ENCODE measurements around the gene PAK1.
A peak's percentile ranks its signal among the peaks of the same experiment; 100 is the strongest.
"Not testable (repeated sequence)": the region's sequence is repeated elsewhere in the genome, so short reads cannot be mapped to it uniquely, and the experiment has no call there.

The PAK1 gene

DNA sequence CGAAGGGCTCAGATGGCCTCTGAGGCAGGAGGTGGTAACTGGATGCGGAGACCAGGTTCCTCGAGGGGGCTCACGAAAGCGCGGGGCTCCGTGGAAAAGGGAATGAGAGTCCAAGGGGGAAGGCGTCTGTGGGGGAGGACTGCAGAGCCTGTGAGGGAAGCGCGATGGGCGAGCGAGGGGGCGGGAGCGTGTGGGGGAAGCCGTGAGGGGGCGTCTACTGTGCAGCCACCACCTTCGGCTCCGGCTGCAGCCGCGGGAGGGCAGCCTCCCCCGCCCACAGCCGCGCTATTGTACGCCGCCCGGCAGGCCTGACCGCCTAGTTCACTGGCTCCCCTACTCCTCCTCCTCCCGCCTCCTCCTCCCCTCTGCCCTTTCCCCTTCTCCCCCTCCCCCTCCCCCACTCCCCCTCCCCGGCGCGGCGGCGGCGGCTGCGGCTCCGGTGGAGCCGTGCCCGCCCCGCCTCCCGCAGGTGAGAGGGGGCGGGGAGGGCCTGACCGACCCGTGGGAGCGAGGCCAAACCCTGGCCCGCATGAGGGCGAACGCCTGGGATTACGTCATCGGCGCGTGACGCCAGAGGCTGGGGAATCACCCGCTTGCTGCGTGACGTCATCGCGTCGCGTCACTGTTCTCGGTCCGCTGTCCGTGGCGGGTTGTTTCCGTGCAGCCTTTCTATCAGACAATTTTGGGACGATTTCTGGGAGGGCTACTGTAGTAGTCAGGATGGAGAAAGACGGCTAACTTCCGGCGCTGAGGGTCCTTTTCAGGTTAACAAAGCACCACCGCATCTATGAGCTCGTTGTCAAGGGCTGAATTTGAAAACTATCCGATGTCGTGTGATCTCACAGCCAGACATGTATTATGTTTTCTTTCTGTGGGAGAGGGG lies at the start of gene PAK1:
Gene PAK1, minus strand, starts transcription at position 294 of the 883 bp plus-strand sequence. CDS start 81,574 bp downstream, outside the sequence.
- peak; percentile 45 to 76 (median 61) for DNase-seq

DNA sequence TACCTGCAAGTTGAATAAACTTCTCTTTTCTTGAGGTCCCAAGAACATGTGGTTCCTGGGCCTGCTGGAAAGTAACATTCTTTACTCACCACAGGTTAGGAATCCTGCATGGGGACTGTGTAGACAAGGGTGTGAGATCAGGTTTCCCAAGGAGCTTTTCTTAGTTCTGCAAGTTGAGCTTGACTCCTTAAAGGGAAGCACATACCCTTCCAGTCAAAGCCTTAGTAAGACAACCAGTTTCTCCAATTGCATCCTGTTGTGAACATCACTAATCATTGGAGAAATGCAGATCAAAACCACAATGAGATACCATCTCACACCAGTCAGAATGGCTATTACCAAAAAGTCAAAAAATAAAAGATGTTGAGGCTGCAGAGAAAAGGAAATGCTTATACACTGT lies 48.3 kb upstream of the PAK1 start:
- DNase-seq, result no peak

DNA sequence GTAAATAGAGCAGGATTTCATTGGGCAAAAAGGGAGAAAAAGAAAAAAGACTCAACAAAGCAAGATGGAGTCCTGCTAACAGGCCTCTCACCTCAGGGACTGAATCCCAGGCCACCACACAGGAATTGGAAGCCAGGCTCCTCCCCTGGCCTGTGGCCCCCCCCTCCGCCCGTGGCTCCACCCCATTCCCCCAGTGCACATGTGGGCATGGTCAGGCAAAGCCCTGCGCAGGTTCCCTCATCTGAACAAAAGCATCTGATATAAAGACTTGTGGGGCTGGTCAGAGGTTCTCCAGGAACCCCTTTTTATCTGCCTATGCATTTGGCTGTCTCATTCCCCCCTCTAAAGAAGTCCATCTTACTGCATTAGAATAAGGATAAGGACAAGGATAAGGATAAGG lies 46.0 kb upstream of the PAK1 start:
- DNase-seq, result no peak

DNA sequence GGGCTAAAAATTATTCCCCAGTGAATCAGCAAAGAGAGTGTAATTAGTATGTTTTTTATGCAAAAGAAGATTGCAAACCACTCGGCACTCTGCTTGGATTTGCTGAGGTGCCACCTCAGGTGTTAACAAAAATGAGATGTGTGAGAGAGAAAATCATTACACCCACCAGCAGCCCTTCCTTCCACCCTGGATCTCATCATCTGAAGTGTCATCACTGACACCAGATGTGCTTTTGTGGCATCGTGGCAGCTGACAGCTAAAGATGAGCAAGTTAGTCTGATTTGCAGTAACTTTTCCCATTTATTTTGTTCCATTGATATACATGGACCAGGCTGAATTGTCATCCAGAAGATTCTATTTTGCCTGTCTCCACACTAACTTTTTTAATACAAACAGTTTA lies 44.6 kb upstream of the PAK1 start:
- DNase-seq, result no peak

DNA sequence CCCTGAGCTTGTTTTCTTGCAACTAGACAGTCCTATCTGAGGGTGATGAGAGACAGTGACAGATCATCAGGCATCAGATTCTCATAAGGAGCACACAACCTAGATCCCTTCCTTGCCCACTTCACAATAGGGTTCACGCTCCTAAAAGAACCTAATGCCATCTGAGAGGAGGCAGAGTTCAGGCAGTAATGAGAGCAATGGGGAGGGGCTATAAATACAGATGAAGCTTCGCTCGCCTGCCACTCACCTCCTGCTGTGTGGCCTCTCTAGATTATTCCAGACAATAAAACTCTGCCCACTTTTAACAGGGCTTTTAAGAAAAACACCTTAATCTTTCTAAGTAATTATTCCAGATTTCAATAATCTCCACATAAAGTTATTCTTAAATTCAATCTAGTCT lies 43.9 kb upstream of the PAK1 start:
- no peak for DNase-seq

DNA sequence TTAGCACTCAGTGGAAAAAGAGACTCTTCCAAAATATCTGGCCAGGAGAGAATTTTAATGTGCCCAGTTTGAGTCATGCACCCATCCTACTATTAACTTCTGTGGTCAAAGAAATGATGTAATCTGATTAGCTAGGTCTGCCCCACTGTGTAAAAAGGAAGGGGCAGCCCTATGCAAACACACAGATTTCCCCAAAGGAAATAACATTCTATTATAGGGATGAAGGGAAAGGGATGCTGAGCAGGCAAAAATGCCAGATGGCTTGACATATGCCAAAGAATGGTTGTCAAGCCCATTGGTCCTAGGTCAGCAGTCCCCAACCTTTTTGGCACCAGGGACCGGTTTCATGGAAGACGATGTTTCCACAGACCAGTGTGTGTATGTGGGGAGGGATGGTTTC lies 43.3 kb upstream of the PAK1 start:
- no peak for DNase-seq

DNA sequence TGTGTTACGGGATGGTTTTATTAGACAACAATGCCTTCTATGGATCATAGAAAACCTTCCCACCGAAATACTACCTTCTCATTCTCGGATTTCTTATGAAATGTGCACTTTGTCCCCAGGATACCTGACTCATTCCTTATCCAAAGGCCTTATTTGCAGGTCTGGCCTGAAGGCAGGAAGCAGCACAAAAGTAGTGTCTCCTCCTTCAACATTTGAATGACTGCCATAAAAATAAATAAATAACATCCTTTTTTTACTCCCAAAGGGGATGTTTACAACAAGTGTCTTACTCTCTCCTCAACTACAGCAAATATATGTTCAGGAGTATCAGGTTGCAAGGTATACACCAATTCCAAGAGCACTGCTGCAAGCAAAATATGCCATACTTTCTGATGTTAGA lies 41.6 kb upstream of the PAK1 start:
- no peak for DNase-seq

DNA sequence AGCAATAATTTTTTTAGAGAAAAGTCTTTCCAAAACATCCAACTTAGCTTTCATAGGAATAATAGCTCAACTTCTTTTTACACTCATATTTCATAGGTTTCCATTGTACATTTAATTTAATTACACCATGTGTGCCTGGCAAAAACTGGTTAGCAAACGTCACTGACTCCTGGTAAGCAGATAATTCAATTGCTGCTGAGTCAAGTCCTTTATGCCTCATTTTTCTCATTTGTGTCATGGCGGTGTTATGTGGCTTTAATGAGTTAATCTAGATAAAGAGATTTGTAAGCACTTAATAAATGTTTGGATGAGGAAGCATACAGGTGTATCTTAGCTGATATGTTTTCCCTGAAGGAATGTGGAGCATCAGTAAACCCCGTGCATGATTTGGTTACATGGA lies 41.2 kb upstream of the PAK1 start:
- no peak for DNase-seq

DNA sequence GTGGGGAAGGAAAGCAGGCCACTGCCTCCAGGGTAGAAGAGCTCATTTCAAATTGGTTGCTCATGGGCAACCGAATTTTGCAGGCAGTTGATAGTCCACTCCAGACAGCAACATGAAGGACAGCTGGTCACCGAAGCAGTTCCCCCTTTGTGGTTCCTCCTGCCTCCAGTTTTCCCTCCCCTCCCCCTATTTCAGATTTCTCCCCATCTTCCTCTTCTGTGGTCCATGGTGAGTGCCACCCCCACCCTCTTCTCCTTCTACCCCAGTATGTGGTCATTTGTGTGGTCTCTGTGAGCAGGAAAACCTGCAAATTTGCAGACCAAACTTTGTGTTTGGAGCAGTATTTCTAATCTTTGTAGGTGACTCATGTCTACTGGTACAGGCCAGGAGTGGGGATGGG lies 38.2 kb upstream of the PAK1 start:
- no peak for DNase-seq

DNA sequence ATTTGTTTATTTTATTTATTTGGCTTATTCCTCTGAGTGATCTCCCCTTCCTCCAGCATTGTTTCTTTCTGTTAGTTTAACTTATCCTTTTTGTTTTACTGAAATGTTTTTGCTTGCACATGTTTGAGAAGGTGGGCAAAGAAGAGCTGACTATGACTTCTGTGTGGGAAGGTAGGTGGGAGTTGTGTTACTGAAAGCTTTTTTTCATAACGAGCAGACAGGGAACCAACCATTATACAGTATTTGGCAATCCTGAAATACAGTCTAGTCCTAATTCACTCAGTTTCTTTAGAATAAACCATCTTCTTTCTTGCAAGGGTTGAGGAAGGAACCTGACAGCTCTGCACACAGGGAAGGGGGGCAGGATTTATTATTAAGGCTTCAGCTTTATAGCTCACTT lies 37.0 kb upstream of the PAK1 start:
- DNase-seq, result no peak

DNA sequence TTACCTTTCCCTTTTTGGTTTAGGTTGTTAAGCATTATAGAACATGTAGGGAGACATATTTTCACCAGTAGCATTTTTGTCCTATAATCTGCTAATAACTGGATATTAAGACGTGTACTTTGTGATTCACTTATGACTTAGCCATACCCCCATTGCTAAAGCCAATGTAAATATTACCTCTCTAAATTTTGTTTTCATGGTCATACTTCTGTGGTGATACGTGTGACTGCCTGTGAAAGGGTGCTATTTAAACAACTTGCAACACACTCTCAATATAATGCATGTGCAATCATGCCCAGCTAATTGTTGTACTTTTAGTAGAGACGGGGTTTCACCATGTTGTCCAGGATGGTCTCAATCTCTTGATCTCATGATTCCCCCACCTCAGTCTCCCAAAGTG lies 36.2 kb upstream of the PAK1 start:
- no peak for DNase-seq

DNA sequence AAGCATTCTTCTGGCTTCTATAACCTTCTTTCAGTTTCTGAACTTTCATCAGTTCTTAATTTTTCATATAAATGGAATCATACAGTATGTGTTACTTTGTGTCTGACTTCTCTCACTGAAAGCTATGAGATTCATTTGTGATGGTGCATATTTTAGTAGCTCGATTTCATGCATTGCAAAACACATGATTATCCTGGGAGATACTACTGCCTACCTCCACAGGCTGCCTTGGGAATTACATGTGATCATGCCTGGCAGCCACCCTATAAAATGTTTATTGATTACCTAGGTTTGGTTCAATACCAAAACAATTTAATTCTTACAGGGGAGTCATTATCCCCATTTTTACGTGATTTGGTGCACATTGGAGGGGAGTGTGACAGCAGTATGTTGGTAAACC lies 34.1 kb upstream of the PAK1 start:
- no peak for DNase-seq

DNA sequence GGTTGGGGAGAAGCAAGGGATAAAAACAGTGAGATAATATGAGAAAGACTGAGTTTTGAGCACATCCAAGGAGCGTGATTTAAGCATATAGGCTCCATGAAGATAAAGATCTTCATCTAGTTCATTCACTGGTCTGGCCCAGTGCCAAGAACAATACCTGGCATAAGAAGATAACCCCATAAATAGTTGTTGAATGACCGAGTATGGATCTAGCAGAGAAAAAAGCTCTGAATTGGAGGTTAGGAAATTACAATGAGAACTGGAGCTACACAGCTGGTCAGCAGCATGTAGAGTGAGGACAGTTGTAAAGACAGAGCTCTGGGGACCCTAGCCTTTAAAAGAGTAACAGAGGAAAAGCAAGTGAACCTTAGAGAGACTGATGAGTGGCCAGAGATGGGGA lies 33.0 kb upstream of the PAK1 start:
- no peak for DNase-seq

DNA sequence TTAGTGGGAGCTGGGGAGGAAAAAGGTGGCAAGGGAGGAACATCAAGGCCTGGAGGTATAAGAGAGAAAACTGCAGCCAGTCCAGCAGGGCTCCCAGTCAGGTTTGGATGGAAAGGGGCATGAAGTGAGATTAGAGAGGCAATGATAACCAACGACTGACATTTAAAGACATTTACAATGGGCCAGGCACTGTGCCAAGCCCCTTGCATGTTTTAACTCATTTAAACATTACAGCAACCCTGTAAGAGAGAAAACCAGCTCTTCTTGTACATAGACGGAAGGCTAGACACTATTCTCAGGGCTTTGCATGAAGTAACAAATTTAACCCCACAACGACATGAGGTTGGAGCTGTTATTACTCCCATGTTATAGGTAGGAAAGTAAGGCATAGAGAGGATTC lies 32.1 kb upstream of the PAK1 start:
- DNase-seq, result no peak

DNA sequence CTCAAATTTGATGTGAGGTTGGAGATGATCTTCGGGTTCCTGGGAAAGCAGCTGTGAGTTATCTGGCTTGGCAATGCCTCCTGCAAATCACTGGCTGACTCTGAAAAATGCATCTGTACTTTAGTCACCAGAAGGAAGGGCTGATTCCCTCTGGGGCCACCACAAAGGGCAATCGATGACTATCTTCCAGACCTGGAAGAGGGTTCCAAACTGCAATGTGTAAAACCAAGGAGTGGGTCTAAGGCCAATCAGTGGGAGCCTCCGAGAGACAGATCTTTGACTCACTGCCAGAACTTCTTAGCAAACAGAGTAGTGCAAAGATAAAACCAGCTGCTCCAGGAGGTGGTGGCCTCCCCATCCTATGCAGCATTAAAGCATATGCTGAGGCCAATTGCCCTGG lies 29.1 kb upstream of the PAK1 start:
- DNase-seq, result no peak

DNA sequence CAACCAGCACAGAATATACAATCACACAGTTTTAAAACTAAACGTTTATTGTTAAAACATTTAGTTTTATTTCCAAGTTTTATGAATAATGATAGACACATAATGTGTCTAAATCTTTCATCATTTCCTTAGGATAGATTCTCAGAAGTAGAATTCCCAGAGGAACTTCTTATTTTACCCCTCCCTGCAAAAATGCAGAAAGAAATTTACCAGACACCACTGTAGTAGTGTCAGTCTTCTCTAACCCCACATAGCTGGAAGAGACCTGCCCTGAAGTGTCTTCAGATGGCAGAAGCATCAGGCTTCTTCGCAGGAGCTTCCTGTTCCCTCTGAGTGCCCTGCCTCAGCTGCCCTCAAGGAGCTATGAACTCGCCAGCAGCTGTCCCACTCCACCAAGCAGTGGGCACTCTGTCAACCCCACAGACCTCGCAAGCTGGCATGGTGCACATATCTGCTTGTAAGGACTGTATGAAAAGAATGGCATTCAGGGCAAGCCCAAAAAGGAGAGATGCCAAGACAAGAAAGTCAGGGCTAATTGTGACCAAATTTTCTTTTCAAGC lies 28.5 kb upstream of the PAK1 start:
- no peak for DNase-seq

DNA sequence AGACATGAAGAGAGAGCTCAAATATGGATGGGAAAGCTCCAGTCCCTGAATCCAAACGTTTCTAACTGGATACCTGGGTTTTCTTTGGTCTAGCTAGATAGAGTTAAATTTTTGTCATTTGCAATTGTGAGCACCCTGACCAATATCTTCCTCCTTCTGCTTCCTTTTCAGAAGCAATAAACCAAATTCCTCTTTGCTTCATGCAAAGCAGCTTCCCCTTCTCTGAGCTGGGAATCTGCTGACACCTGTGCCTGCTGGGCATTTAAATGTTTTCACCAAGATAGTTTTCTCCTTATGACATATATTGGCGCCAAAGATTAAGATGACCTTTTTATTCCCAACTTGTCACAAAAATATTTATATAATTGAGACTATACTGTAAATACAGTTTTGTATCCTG lies 27.9 kb upstream of the PAK1 start:
- DNase-seq, result no peak

DNA sequence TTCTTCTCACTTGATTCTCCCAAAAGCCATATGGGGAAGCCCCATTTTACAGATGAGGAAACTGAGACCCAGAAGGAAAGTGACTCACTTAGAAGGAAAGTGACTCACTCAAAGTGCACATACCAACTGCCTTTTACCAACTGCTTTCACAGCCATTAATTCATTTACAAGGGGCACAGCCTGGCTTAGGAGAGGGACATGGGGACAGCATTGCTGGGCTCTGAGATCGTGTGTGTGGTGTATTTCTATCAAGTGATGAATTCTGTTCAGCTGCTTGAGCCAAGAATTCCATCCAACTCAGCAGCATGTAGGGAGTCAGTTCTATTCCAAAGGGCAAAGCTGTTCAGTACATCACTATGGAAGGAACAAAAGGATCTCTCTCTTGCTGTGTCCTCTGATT lies 23.5 kb upstream of the PAK1 start:
- no peak for DNase-seq

DNA sequence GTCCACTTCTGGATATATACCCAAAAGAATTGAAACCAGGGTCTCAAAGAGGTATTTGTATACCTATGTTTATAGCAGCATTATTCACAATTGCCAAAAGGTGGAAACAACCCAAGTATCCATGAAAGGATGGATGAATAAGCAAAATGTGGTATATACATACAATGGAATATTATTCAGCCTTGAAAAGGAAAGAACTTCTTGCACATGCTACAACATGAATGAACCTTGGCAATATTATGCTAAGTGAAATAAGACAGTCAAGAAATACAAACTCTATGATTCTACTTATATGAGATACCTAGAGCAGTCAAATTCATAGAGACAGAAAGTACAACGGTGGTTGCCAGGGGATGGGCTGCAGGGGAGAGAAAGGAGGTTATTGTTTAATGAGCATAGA lies 21.6 kb upstream of the PAK1 start:
- no peak for DNase-seq

DNA sequence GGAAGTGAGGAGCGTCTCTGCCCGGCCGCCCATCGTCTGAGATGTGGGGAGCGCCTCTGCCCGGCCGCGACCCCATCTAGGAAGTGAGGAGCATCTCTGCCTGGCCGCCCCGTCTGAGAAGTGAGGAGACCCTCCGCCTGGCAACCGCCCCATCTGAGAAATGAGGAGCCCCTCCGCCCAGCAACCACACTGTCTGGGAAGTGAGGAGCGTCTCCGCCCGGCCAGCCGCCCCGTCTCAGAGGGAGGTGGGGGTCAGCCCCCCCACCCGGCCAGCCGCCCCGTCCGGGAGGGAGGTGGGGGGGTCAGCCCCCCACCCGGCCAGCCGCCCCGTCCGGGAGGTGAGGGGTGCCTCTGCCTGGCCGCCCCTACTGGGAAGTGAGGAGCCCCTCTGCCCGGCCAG lies 16.1 kb upstream of the PAK1 start:
- not testable (repeated sequence) for DNase-seq

DNA sequence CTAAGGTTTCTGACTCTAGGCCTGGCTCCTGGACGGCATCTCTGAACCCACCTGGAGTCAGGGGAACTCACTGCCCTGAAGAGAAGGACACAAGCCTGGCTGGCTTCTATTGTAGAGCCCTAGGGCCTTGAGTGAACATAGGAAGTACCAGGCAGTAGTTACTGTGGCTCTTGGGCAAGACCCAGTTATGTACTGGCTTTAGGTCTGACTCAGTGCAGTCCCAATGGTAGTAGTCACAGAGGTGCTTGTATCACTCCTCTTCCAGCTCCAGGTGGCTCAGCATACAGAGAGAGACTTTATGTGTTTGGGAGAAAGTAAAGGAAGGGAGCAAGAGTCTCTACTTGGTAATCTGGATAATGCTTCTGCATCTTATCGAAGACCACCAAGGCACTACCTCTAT lies 13.9 kb upstream of the PAK1 start:
- DNase-seq, result no peak

DNA sequence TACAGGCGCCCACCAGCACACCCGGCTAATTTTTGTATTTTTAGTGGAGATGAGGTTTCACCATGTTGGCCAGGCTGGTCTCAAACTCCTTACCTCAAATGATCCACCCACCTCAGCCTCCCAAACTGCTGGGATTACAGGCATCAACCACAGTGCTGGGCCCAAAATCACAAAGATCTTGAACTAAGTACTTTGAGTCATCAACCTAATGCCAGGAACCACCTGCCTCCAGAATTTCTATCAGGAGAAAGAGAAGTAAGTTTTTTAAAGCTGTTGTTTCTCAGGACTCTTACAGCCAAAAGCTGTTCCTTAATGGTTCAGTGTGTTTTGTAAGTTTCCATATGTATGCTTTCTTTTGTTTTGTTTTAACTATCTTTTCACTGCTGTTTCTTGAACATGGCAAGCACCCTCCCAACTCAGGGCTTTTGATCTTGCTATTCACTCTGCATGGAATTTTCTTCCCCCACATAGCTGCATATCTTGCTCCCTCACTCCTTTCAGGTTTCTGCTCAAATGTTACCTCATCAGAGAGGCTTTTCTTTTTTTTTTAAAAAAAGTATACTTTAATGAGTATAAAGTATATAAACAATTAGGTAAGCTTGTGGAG lies 6.0 kb upstream of the PAK1 start:
- DNase-seq, result no peak

DNA sequence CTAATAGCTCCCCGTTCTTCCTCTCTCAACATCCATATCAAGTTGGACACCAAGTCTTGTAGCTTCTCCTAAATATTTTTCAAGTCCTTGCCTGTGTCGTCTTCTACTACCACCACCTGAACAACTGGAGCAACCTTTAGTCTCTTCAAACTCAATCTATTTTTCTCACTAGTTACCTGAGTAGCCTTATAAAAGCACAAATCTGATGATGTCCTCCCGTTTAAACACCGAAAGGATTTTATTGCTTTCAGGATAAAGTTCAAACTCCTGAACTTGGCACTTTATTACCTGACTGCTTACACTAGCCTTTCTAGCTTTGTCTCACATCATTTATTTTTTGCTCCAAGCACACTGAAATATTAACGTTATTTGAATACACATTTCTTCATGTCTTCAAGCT lies 1.3 kb upstream of the PAK1 start:
- DNase-seq, result no peak

DNA sequence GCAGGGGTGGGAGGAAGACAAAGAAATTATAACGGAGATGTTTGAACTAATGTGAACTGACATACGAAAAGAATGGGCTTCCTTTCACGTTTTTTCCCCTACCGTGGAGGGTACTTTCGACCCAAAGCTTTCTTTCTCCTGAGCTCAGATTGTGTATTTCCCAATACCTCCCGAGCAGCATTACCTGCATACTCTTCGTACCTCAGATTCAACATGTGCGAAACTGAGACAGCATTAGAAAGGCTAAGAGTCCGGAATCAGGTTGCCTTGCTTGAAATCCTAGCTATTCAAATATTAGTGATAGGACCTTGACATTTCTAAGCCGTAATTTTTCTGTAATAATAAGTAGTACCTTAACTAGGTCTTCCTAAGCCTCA lies 778 bp upstream of the PAK1 start:
- no peak for DNase-seq
